CD4-positive, alpha-beta memory T cell (primary cell): ENCODE measurements around the gene NAIP. TPM values are rescaled to one million over a fixed set of nuclear protein-coding genes. Genes with fewer than 3 reads are reported as not detected.

ENCODE experiments used
- polyA plus RNA-seq, 2 donors: library from polyadenylated mRNA; unstranded; fragments of 300-500 nt; fragmentation: Illumina TruSeq; gene quantifications; one replicate each; pipeline ENCODE4 v1.2.3, GENCODE V29; 2021
- total RNA-seq, 2 experiments: library from RNA; stranded (reverse); gene quantifications; one replicate each; pipeline ENCODE4 v1.2.3, GENCODE V29; 2021

NAIP gene
- total and polyA plus RNA-seq, 4 experiments from 2014 or later, result 0.67 to 44.7 (median 21.8) TPM

Other genes with a start within 250 kb of the NAIP start
- 10 to 100 TPM; 13.7 to 13.8 TPM for gene SERF1A, start 124.7 kb downstream of the NAIP start, total RNA-seq
- 1 to 10 TPM; 3.0 to 3.1 TPM for gene SERF1A, start 124.7 kb downstream of the NAIP start, polyA plus RNA-seq
- gene SMN1, start 100.3 kb downstream of the NAIP start, total RNA-seq, result 10 to 100 TPM; 71.3 to 72.2 TPM
- gene SMN1, start 100.3 kb downstream of the NAIP start, polyA plus RNA-seq, result 10 to 100 TPM; 35.4 to 36.5 TPM
- 10 to 100 TPM; 57.4 to 60.7 TPM for gene GTF2H2, start 42.3 kb upstream of the NAIP start, total RNA-seq
- 10 to 100 TPM in 1 of 2 donors, 1 to 10 TPM in 1; 9.9 to 10.2 TPM for gene GTF2H2, start 42.3 kb upstream of the NAIP start, polyA plus RNA-seq